GM18909 (cell line): ENCODE results near the gene DNAH10.
"Not testable (repeated sequence)": the region's sequence is repeated elsewhere in the genome, so short reads cannot be mapped to it uniquely, and the experiment has no call there.

Experiments
- ATAC-seq: cut with Tn5 transposase; IDR thresholded peaks from one replicate; pipeline ENCODE4 v1.9.1; 2021; ENCODE audit warnings: mild to moderate bottlenecking; ENCODE audit not compliant: unreplicated experiment, poor library complexity

The DNAH10 gene

DNA sequence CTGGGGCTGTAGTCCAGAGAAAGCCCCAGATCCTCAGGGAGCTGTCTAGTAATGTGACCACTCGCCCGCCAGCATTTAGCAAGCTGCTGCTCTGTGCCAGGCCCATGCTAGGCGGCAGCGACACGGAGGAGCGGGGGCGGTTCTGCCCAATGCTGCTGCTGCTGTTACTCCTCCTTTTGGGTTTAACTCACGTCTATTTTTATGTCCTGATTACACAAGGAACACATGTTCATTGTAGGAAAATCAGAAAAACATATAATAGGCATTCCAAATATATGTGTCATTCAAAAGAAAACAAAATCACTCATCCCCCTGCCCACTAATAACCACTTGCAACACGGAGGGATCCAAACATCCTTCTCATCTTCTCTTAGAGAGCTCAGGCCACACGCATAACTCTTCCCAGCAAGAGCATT lies 180.1 kb downstream of the DNAH10 start:
- no peak for ATAC-seq

DNA sequence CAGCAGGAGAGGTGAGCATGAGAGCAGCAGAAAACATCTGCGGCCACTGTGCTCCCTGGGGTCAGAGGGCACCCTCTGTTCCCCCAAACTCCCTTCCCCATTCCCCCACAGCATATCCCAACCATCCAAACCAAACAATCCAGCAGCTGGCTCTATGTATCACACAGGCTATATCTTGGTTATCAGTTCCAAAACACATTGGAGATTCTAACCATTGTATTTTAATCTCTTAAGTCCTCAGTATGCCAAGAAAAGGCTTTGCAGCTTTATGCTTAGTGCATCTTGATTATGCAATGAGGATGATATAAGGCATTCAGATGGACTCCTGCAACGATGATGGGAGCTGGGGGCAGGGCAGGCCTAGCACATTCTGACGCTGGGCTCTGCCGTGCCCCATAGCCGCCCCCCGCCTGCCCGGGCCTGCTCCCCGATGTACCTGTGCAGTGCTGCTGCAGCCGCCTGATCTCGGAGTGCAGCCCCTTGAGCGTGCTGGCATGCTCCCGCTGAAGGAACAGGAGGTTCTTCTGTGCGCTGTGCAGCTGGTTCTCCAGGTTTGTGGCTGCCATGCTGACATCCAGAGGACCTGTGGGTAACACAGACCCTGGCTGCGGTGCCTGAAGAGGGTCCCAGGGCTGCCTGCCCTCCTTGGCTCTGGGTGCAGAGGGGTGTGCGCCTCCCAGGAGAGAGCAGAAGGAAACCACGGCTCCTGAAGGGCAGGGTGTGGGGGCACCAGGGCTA lies 181.0 kb downstream of the DNAH10 start:
- no peak for ATAC-seq

DNA sequence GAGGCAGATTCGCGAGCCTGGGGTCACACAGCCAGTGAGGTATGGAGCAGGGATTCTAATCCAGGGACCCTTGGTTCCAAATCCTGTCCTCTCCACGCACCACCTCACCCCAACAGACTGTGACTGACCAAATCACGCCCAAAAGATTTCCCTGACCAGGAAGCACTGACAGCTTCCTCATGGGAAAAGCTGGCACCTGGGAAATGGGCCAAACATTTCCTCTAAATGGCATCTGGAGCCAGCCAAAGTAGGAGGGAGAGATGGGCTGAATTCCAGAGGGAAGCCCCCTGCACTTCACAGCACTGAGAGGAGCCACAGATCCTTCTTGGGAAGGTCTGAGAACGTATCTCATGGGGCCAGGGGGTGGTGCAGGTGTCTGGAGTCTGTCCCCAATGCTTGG lies 181.7 kb downstream of the DNAH10 start:
- ATAC-seq: no peak

DNA sequence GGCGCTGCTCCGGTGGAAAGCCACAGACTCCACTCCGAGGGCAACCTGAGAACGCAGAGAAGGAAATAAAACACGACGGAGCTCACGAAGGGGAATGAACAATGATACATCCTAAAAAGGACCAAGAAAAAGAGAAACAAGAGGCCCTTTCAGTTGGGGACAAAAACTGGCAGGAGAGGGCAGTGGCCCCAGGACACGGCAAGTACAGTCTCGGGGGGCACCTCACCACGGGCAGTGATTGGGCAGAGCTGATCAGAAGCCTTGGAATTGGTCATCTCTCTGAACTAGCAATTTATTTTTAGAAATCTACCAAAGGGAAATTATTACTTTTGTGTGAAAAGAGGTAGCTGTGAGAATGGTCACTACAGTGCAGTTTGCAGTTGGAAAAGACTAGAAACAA lies 182.6 kb downstream of the DNAH10 start:
- ATAC-seq: no peak

DNA sequence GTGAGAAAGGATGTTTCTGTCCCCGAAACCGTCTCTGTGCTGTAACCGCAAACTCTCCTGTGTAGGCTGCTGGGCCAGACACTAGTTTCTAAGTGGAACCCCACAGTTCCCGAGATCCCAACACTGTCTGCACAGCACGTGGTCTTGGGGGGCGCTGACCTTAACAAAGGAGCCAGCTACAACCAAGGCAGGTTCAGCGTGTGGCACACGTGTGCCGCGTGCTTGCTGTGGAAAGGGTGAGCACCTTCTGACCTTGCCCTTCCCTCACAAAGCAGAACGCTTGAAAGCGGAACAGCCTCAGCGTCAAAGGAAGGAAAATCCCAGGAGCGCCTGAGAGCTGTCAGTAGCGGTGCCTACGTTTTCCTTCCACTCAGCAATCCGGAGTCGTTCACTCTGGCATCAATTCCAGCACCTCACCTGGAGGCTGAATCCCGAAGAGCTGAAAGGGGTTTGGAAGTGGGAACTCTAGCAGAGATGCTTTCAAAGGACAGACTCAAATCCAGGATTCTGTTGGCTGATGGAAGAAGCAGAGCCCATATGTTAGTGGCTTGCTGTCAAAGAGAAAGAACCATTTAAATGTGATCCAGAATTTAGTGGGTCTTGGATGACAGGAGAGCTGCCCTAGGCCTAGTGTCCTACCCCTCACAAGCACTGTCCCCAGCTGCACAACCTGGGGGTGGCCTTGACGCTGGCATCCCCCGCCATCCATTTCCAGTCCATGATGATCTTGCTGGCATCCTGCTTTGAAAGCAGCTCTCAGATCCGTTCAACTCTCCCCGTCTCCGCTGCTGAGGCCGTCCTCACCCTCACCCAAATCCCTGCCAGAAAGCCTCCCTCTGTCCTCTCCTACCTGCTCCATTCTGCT lies 183.4 kb downstream of the DNAH10 start:
- ATAC-seq: no peak

DNA sequence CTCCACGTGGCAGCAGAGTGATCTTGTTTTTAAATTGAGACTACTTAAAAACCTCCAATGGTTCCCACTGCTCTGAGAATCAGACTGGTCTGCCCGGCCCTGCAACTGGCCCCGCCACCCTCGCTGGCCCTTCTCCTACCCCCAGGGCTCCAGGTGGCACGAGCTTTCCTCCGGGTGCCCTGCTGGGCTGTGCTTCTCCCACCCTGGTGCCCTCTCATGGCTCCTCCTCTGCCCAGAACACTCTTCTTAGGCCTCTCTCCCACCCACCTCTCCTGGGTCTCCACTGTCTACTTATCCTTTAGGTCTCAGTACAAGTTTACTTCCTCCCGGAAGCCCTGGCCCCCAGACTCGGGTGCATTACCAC lies 184.0 kb downstream of the DNAH10 start:
- ATAC-seq: no peak

DNA sequence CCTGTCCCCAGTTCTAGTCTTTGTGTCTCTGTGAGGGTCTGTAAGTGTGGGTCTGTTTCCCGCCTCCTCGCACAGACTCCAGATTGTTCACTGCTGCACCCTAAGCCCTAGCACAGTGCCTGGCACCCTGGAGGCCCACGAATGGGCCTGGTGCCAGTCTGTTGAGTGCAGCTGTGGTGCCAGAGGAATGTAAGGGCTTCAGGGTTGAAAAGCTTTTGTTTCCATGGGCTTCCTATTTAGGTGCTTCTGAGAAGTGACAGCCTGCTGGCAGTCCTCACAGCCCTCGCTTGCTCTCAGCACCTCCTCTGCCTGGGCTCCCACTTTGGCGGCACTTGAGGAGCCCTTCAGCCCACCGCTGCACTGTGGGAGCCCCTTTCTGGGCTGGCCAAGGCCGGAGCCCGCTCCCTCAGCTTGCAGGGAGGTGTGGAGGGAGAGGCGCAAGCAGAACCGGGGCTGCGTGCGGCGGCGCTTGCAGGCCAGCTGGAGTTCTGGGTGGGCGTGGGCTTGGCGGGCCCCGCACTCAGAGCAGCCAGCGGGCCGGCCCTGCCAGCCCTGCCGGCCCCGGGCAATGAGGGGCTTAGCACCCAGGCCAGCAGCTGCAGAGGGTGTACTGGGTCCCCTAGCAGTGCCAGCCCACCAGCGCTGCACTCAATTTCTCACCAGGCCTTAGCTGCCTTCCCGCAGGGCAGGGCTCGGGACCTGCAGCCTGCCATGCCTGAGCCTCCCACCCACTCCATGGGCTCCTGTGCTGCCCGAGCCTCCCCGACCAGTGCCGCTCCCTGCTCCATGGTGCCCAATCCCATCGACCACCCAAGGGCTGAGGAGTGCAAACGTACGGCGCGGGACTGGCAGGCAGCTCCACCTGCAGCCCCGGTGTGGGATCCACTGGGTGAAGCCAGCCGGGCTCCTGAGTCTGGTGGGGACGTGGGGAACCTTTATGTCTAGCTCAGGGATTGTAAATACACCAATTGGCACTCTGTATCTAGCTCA lies 184.7 kb downstream of the DNAH10 start:
- not testable (repeated sequence) for ATAC-seq

DNA sequence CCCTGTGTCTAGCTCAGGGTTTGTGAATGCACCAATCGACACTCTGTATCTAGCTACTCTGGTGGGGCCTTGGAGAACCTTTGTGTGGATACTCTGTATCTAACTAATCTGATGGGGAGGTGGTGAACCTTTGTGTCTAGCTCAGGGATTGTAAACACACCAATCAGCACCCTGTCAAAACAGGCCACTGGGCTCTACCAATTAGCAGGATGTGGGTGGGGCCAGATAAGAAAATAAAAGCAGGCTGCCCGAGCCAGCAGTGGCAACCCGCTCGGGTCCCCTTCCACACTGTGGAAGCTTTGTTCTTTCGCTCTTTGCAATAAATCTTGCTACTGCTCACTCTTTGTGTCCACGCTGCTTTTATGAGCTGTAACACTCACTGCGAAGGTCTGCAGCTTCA lies 185.4 kb downstream of the DNAH10 start:
- not testable (repeated sequence) for ATAC-seq

DNA sequence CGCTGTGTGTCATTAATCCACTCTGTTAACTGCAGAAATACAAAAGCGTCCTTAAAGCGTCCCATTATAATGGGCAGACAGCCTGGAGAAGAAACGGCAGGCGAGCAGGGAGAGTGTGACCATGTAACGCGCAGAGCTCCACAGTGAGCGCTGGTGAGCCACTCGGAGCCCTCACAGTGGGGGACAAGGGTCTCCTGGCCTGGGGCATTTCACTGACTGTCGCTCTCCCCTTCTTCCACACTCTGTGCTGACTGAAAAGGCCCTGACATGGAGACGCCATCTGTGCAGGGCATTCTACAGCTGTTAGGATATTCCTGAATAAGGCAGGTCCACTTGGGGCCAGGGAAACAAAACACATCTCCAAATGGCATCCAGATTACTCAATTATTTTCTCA lies 186.3 kb downstream of the DNAH10 start:
- ATAC-seq: no peak

DNA sequence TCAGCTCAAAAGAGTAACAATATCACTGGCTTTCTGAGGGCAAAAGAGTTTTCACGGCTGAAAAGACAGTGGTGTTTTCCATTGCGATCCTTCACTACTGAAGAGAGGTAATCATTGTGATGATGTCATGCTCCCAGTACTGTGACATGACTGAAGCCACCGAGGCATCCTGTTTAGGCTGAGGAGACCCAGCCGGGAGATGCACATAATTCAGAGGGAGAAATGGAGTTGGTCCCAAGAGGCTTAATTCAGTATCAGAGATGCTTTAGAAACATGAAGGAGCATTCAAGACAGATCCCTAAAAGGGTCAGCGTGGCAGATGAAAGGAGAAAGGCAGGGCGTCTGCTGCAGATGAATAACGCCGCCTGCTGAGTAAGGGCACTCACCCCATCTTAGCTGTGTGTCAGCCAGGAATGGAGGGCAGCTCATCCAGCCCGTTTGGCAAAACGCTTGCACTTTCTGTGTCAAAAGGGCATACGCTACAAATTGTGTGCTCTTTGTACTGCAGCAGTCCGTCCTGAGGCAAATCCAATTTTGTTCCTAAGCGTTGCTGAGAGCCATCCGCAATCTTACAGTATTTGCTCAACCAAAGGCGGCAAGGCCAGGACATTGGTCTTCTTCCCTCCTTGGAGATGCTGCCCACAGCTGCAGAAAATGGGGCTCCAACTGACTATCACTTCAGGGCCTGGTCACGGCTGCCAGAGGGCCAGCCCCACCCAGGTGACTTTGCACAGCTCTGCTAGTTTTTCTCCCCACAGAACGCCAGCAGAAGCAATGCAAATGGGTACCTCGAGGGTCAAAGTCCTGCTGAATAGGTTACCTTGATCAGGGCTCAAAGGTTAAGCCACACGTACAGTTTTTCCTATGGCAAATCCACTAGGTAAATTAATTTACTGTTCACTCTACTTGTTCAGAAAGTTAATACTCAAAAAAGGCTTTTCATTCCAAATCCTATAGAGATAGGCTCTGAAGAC lies 187.0 kb downstream of the DNAH10 start:
- ATAC-seq: no peak

DNA sequence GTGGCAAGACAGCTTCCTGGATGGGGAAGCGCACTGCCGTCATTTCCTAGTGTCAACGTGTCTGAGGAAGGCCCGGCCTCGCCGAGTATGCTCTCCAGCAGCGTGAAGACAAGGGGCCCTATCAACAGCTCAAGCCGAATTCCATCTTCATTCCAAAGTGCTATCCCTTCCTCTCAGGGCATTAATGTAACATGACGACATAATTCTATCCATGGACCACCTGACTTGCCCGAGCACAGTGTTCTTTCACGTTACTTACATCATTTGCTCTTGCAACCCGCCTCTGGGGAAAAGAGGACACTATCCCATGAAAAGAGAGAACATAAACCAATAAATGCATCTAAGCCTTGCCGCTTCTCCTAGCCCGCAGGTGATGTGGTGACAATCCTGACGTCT lies 187.7 kb downstream of the DNAH10 start:
- ATAC-seq: no peak

DNA sequence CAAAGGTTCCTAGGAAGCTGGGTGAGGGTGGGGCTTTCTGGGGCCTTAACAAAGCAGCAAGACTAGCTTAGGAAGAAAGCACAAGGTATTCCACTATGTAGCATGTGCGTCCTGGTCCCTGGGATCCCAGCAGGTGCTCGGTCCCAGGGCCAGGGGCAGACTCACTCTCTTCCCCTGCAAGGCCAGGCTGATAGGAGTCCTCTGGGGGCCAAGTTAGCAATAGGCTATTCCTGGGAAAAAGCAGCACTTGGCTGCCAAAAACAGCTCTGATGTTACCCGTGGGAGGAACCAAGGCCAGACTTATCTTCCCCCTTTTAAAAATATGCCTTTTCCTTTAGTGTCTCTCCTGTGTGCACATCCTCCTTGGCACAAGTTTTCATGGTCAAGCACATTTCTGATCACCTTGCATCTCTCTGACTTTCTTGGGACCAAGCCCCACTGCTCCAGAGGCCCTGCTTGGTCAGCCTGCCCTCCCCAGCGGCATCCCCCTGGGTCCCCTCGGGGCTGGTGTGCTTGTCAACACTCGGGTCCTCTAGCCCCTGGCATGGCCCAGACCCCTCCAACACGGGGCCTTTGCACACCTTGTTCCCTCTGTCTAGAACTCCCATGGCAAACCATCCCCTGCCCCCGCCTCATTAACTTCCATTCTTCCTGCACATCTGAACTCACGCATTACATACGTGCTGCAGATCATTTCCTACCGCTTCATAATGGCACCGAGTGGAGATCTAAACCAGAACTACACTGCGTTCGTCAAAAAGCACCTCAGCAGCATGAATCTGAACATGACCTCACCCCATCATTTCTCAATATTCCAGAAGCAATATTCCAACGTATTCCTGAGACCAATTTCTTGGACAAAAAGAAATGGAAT lies 188.6 kb downstream of the DNAH10 start:
- ATAC-seq: no peak

DNA sequence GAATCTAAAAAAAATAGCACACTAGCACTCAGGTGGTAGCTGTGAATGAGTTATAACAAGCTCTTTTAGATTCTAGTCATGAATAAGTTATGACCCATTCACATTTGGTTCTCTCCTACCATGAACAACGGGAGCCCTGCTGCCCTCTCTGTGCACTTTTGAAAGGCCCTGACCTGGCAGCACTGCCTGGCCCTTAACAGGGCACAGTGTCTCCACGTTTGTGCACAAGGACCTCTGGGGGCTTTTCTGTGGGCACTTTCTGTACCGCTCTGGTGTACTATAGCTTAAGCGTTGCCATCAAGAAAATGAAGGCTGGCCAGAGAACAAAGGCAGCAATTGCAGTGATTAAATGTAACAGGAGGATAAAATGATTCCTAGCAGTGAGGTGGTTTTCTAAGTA lies 189.4 kb downstream of the DNAH10 start:
- ATAC-seq: no peak

DNA sequence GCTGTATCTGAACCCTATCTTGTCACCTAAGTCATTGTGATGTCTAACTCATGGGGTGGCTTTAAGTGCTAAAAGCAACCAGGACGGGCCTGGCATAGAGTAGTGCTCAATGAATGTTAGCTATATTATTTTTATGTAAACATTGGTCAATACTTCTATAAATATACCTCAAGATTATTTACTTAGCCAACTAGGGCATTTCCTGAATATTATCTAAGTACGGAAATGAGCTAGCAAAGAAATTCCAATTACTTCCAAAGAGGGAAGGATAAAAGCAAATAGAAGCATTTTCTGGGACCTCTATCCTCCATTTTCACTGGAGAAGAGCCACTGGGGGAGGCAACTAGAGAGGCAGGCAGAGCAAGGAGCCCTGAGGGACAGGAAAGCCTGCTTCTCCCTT lies 189.9 kb downstream of the DNAH10 start:
- ATAC-seq: no peak

DNA sequence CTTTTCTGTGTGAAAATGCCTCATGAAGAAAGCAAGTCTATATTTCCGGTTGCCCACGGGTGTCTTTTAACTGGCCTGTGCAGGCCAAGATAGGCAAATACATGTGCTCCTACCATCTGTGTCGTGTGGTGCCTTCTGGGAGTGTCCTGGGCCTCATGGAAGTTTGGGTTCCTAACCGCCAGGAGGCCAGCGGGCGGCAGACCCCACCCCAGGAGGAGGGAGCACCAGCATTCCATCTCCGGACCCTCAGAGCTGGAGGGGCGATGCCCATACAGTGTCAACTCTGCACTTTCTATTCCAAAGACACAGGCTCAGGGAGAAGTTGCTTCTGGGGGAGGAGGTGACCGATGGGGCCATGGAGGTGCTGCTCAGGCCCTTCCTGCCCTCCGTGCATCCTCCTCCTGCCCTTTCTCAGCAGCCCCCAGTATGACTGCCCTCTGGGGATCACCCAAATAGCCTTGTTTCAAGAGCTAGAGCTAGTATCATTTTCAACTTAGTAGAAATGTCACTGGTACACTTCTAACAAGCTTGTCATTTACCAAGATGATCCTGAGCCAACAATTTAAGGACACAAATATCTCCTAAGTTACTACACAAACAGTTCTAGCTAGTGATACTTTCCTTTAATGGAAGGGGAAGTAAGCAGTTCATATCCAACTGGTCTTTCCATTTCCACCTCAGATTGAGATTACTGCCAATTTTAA lies 192.7 kb downstream of the DNAH10 start:
- no peak for ATAC-seq

DNA sequence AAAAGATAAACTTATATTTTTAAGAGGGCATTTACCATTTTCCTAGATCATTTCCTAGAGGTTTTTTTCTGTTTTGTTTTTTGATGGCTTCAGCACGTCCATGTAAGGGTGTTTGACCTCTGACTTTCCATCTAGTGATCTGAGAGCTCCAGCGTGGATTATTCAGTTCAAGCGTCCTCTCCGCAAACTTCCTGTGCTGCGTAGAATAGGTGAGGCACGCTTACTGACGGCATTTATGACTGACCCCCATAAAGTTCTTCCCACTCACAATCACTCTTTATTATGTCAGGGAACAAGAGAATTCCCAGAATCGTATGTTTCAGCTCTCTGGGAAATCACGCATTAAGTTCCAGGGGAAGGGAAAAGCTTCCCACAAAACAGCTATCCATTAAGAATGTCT lies 194.1 kb downstream of the DNAH10 start:
- ATAC-seq: no peak

DNA sequence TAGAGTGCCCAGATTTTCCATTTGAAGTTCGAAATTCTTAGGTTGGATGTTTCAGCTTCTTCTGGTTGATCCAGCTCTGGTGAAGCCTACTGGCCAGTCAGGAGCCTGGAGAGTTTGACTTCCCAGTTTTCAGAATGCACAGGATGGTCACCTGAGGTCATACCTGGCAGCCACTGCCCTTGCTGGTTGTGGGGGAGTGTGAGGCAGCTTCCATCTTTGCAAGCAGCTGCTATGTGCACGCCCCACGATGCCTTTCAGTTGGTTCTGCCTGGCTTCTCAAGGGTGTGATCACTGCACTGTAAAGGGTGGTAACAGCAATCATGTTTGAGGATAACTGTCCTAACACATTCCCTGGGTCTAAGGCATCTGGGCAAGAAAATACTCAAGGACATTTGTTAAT lies 195.1 kb downstream of the DNAH10 start:
- ATAC-seq: no peak

DNA sequence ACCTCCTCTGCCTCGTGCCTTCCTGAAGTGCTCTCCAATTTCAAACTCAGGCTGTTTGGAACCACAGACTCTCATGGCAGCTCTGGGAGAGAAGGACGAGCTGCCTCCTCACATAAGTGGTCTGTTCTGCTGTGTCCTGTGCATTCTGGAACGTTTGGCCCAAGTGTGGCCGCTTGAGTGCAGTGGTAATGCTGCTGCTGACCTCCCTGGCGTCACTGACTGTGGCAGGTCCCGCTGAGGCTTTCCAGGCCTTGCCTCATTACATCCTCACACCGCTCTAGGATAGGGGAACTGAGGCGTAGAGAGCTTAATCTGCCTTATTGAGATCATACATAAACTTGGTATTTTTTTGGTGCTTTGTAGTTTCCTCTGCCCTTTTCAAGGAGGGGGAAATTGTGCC lies 196.4 kb downstream of the DNAH10 start:
- no peak for ATAC-seq
